Activated naive CD4-positive, alpha-beta T cell treated with anti-CD3 and anti-CD28 coated beads for 36 hours (primary cell): ENCODE results near the gene SPG7. TPM values are rescaled to one million over a fixed set of nuclear protein-coding genes. Genes with fewer than 3 reads are reported as not detected.

Experiments used
- CTCF ChIA-PET: fragments of 350-600 bp; sonication (Branson Sonifier 250); formaldehyde crosslinking; loops from one replicate; lab custom pipeline; 2021; ENCODE audit warnings: antibody characterized with exemption; lab: Charles Lee
- DNase-seq: peaks from one replicate; pipeline ENCODE4 v3.0.0-alpha.2; 2020
- H3K27ac Mint-ChIP-seq: one replicate; pipeline ENCODE4 v1.8.0; 2021; ENCODE audit warnings: mild to moderate bottlenecking, mixed read lengths
- H3K27me3 Mint-ChIP-seq: one replicate; pipeline ENCODE4 v1.8.0; 2021; ENCODE audit warnings: low read depth, mixed read lengths
- H3K36me3 Mint-ChIP-seq: one replicate; pipeline ENCODE4 v1.8.0; 2021; ENCODE audit warnings: low read depth, mixed read lengths
- H3K4me1 Mint-ChIP-seq: one replicate; pipeline ENCODE4 v1.8.0; 2021; ENCODE audit warnings: low read depth, mixed read lengths
- H3K4me3 Mint-ChIP-seq: one replicate; pipeline ENCODE4 v1.8.0; 2021; ENCODE audit warnings: mild to moderate bottlenecking, moderate library complexity, mixed read lengths
- H3K9me3 Mint-ChIP-seq: one replicate; pipeline ENCODE4 v1.8.0; 2021; ENCODE audit warnings: mixed read lengths
- intact Hi-C: fragments of 100-400 bp; cut with micrococcal nuclease; formaldehyde crosslinking; loops from one replicate; pipeline ENCODE4 v1.15.1; 2023
- total RNA-seq, 2 experiments: library from RNA; stranded (reverse); gene quantifications; one replicate each; pipeline ENCODE4 v1.2.3, GENCODE V29; 2021

Gene SPG7
- total RNA-seq, 2 experiments from 2014 or later, result 62.4 to 67.7 TPM

DNA sequence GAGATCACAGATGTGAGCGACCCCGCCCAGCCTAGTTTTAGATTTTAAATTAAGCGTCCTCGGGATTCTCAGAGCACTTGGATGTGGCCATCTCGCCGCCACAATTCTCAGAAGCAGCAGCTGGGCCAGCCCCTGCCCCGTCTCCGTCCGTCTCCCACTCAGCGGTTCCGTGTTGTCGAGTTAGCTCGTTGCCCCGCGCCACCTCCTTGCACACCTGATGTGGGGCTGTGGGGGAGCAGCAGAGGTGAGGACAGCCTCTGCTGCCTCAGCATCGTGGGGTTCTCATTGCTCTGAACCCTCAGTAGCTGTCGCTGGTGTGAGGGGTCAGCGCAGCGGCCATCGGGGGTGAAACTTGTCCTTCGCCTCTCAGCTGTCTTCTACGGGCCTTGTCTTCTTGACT, 44.1 kb downstream of the SPG7 start:
- CTCF ChIA-PET, result interaction anchor here (1.7 kb wide), 1 partner anchor 14 kb away, joined by 4 read pairs; no protein-coding TSS in a partner anchor
- Mint-ChIP-seq H3K27ac (no peak overlapping the region), H3K4me1 (peaks cover 22% of the 10 kb centered on the region), H3K4me3 (no peak overlapping the region), H3K9me3 (no peaks in the 10 kb centered on the region), H3K36me3 (peaks cover 8% of the 10 kb centered on the region), H3K27me3 (no peaks in the 10 kb centered on the region)
- DNase-seq, result no peak
- intact Hi-C loops, result no loop called here

DNA sequence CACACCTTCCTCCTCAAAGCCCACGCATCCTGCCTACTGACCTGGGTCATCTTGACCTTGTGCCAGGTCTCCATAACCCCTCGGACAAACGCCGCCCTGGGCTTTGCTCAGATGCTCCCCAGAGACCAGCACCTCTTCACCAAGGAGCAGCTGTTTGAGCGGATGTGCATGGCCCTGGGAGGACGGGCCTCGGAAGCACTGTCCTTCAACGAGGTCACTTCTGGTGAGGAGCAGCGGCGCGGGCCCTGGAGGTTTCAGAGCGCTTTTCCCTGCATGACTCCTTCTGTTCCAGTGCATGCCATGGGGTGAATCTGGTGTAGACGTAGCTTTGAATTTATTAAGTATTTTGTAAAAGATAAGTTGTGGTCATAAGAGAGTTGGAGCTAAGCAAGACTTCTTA, 44.7 kb downstream of the SPG7 start:
- intact Hi-C loops, result no loop called here
- Mint-ChIP-seq H3K9me3 (no peaks in the 10 kb centered on the region), H3K27ac (no peak overlapping the region), H3K4me3 (no peak overlapping the region), H3K27me3 (no peaks in the 10 kb centered on the region), H3K4me1 (peaks cover 26% of the 10 kb centered on the region), H3K36me3 (peaks cover 11% of the 10 kb centered on the region)
- CTCF ChIA-PET, result interaction anchor here (0.6 to 1.7 kb wide), 3 partner anchors 13 to 221 kb away, joined by 3 to 4 read pairs (median 3); no protein-coding TSS in a partner anchor
- no peak for DNase-seq

DNA sequence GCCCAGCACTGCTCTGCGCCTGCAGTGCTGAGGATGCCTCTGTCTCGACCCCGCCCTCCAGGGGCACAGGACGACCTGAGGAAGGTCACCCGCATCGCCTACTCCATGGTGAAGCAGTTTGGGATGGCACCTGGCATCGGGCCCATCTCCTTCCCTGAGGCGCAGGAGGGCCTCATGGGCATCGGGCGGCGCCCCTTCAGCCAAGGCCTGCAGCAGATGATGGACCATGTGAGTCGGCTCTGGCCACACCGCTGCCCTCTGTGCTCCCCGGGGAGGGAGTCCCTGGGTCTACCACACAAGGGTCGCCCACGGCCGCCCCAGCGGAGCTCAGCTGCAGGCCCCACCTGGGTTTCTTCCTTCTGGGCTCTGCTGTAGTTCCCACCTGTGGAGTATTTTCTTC, 45.5 kb downstream of the SPG7 start:
- CTCF ChIA-PET, result interaction anchor here (1.7 kb wide), 1 partner anchor 12 kb away, joined by 4 read pairs; no protein-coding TSS in a partner anchor
- H3K36me3 Mint-ChIP-seq, result peaks cover 8% of the 10 kb centered on the region

DNA sequence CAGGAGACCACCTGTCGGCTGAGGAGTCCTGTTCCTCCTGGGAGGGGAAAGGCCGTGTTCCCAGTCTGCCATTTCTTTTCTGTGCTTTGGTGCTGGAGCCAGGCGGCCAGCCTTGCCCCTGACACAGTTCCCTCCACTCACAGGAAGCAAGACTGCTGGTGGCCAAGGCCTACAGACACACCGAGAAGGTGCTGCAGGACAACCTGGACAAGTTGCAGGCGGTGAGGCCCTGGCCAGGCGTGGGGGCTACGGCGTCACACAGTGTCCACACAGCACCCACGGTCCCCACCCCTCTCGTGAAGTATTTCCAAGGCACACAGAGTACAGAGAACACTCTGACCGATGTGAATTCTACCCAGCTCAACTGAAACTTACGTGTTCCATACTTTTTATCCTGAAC, 46.1 kb downstream of the SPG7 start:
- intact Hi-C loops, result no loop called here
- Mint-ChIP-seq H3K4me3 (no peak overlapping the region), H3K4me1 (peaks cover 12% of the 10 kb centered on the region), H3K36me3 (peaks cover 5% of the 10 kb centered on the region), H3K27ac (no peak overlapping the region), H3K27me3 (no peaks in the 10 kb centered on the region), H3K9me3 (no peaks in the 10 kb centered on the region)
- DNase-seq, result no peak
- CTCF ChIA-PET, result interaction anchor here (0.8 kb wide), 1 partner anchor 686 kb away, joined by 3 read pairs; no protein-coding TSS in a partner anchor

More for the DNA sequence above, 45.5 kb downstream of the SPG7 start:
- H3K4me3 Mint-ChIP-seq, result no peak overlapping the region
- H3K27ac Mint-ChIP-seq, result no peak overlapping the region
- no peaks in the 10 kb centered on the region for H3K27me3 Mint-ChIP-seq
- H3K9me3 Mint-ChIP-seq, result no peaks in the 10 kb centered on the region
- DNase-seq, result no peak
- intact Hi-C loops, result no loop called here
- peaks cover 18% of the 10 kb centered on the region for H3K4me1 Mint-ChIP-seq

DNA sequence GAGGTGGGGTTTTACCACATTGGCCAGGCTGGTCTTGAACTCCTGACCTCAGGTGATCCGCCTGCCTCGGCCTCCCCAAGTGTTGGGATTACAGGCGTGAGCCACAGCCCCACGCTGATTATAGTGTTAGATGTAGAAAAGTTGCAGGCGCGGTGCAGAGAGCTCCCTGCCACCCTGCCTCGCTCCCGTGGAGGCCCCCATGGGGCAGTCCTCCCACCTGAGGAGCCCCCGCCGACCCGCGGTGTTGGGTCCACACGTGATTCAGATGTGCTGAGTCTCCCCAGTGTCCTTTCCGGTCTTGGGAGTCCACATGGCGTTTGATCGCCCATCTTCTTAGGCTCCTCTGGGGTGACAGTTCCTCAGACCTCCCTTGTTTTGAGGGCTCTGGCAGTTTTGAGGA, 47.1 kb downstream of the SPG7 start:
- H3K9me3 Mint-ChIP-seq, result no peaks in the 10 kb centered on the region
- no peak for DNase-seq
- H3K27me3 Mint-ChIP-seq, result no peaks in the 10 kb centered on the region
- H3K27ac Mint-ChIP-seq, result no peak overlapping the region
- CTCF ChIA-PET, result no interaction called here
- intact Hi-C loops, result no loop called here
- H3K36me3 Mint-ChIP-seq, result peaks cover 5% of the 10 kb centered on the region
- peaks cover 10% of the 10 kb centered on the region for H3K4me1 Mint-ChIP-seq
- no peak overlapping the region for H3K4me3 Mint-ChIP-seq

DNA sequence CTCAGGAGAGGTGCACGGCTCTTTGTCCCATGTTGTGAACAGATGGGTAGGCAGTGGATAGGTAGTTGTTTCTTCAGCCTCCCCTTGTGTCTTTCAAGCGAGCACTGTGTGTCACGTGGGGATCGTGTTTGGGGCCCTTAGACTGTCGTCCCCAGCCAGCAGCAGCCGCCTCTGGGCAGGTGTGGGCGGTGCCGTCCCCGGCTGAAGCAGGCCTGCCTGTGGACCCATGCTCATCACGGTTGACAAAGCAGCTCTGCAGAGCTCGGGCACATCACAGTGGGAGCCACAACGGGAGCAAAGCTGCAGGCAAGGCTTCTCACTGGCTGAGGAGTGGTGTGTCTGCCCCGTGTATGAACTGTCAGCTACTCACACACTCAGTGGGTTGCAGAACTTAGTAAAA, 47.6 kb downstream of the SPG7 start:
- Mint-ChIP-seq H3K4me1 (peaks cover 7% of the 10 kb centered on the region), H3K9me3 (no peaks in the 10 kb centered on the region), H3K36me3 (peaks cover 7% of the 10 kb centered on the region), H3K27ac (no peak overlapping the region), H3K4me3 (no peak overlapping the region), H3K27me3 (no peaks in the 10 kb centered on the region)
- no peak for DNase-seq
- intact Hi-C loops, result loop anchor here (2.0 kb wide), 2 partner anchors 223 to 315 kb away; no protein-coding TSS in a partner anchor
- CTCF ChIA-PET, result no interaction called here

DNA sequence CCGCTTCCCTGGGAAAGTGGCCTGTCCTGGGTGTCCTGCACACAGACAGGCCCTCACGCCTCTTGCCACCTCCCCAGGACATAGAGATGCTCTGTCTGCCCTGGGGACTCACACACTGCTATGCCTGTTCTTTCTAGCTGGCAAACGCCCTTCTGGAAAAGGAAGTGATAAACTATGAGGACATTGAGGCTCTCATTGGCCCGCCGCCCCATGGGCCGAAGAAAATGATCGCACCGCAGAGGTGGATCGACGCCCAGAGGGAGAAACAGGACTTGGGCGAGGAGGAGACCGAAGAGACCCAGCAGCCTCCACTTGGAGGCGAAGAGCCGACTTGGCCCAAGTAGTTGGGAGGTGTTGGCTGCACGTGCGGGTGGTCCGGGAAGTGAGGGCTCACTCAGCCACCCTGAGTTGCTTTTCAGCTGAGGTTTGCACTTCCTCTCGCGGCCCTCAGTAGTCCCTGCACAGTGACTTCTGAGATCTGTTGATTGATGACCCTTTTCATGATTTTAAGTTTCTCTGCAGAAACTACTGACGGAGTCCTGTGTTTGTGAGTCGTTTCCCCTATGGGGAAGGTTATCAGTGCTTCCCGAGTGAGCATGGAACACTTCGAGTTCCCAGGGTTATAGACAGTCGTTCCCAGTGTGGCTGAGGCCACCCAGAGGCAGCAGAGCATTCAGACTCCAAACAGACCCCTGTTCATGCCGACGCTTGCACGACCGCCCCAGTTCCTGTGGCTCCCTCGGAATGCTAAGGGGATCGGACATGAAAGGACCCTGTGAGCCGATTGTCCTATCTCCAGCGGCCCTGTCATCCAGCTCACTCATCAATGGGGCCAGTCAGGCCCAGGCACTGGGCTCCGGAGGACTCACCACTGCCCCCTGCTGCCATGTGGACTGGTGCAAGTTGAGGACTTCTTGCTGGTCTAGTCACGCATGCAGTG, 48.8 kb downstream of the SPG7 start:
- Mint-ChIP-seq H3K36me3 (peaks cover 16% of the 10 kb centered on the region), H3K4me3 (peak overlapping the region; percentile 17), H3K27ac (no peak overlapping the region), H3K9me3 (no peaks in the 10 kb centered on the region), H3K4me1 (peaks cover 11% of the 10 kb centered on the region), H3K27me3 (no peaks in the 10 kb centered on the region)
- intact Hi-C loops, result loop anchor here (2.0 kb wide), 2 partner anchors 224 to 316 kb away; no protein-coding TSS in a partner anchor
- CTCF ChIA-PET, result interaction anchor here (0.6 to 2.9 kb wide), 6 partner anchors 8 to 113 kb away, joined by 3 to 17 read pairs (median 3); partner anchors contain the start of gene CPNE7
- peak; percentile 92 for DNase-seq

DNA sequence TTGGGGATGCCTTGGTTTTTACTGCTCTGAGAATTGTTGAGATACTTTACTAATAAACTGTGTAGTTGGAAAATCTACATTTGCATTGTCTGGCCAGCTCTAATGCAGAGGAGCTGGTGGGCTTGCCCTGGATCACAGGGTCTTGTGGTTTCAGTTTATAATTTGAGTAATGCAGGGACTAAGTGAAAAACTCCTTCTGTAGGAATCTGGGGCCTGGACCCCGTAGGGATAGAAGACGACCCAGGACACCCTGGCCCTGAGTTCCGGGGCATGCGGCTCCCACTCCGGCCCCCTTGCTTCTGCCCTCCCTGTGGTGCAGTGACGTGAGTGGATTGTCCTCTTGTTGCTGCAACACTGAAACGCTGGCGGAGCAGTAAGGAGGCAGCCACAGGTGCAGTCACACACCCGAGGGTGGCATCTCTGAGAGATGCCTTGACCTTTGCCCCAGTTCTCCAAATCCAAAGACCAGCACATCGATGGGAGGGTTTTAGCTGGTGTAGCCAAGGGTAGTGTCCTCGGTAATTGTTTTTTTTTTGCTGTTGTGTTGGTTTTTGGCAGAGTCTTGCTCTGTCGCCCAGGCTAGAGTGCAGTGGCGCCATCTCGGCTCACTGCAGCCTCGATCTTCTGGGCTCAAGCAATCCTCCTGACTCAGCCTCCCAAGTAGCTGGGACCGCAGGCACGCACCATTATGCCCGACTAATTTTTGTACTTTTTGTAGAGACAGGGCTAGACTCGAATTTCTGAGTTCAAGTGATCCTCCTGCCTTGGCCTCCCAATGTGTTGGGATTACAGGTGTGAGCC, 49.7 kb downstream of the SPG7 start:
- no peaks in the 10 kb centered on the region for H3K9me3 Mint-ChIP-seq
- peaks cover 20% of the 10 kb centered on the region for H3K4me1 Mint-ChIP-seq
- no peaks in the 10 kb centered on the region for H3K27me3 Mint-ChIP-seq
- intact Hi-C loops, result loop anchor here (2.0 kb wide), 2 partner anchors 225 to 317 kb away; no protein-coding TSS in a partner anchor
- no peak for DNase-seq
- H3K4me3 Mint-ChIP-seq, result peak overlapping the region; percentile 17
- H3K27ac Mint-ChIP-seq, result no peak overlapping the region
- peaks cover 25% of the 10 kb centered on the region for H3K36me3 Mint-ChIP-seq
- CTCF ChIA-PET, result interaction anchor here (1.0 to 2.9 kb wide), 7 partner anchors 9 to 310 kb away, joined by 3 to 17 read pairs (median 3); partner anchors contain the start of gene CPNE7

DNA sequence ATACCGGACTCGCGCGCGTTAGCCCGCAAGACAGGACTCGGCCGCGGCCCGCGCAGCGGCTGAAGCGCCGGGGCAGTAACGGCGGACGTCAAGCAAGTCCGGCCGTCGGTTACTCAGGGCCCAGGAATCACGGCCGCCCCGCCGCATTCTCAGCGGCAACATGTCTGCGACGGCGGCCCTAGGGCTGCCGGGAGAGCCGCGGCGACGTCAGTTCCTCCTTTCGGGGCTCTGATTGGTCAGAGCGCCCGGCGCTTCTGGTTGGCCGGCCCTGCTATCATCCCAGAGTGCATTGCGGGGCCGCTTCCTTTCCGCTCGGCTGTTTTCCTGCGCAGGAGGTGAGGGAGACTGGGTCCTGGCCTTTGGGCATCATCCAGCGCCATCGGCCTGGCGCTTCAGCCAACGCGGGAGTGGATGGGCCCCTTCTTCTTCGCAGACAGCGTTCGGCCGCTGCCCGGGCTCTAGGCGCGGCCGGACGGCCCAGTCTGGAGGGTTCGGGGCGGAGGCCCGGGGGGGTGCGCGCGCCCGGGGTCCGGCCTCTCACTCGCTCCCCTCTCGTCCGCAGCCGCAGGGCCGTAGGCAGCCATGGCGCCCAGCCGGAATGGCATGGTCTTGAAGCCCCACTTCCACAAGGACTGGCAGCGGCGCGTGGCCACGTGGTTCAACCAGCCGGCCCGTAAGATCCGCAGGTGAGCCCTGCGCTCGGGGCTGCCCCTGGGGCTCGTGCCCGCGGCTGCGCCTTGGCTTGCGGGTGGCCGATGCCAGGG, 52.4 kb downstream of the SPG7 start, which contains the start of gene RPL13:
RPL13 (plus strand) TSS at position 305 of the 764 bp plus-strand sequence; CDS start at position 583, 278 bp downstream.
- Mint-ChIP-seq H3K4me1 (peaks cover 46% of the 10 kb centered on the region), H3K27ac (peak within 1 kb of the TSS; percentile 98), H3K4me3 (peak within 1 kb of the TSS; percentile 97), H3K9me3 (no peaks in the 10 kb centered on the region), H3K27me3 (no peaks in the 10 kb centered on the region), H3K36me3 (peaks cover 41% of the 10 kb centered on the region)
- CTCF ChIA-PET, result no interaction called here
- peak; percentile 96 for DNase-seq
- intact Hi-C loops, result loop anchor here (1.0 to 2.0 kb wide), 5 partner anchors 52 to 703 kb away; partner anchors contain the start of genes ANKRD11, SPG7 and TRAPPC2L

DNA sequence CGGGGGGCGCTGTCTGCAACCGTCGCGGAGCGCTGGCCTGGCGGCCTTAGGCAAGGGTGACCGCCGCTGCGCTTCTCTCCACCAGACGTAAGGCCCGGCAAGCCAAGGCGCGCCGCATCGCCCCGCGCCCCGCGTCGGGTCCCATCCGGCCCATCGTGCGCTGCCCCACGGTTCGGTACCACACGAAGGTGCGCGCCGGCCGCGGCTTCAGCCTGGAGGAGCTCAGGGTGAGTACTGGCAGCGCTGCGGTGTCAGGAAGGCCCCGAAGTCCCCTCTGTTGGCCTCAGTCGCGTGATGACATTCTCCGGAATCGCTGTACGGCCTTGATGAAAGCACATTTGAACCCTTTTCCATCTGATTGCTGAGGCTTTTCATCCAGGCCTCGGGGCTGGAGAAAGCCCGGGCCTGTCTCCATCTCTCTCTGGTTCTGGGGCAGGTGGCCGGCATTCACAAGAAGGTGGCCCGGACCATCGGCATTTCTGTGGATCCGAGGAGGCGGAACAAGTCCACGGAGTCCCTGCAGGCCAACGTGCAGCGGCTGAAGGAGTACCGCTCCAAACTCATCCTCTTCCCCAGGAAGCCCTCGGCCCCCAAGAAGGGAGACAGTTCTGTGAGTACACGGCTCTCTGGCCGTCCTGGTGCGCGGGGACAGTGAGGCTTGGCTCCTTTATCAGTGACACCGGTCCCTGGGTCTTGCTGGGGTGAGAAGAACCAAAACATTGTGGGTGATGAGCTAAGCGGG, 53.1 kb downstream of the SPG7 start:
- Mint-ChIP-seq H3K27ac (peak overlapping the region; percentile 84), H3K27me3 (no peaks in the 10 kb centered on the region), H3K4me1 (peaks cover 51% of the 10 kb centered on the region), H3K9me3 (no peaks in the 10 kb centered on the region), H3K4me3 (peak overlapping the region; percentile 97), H3K36me3 (peaks cover 41% of the 10 kb centered on the region)
- CTCF ChIA-PET, result no interaction called here
- DNase-seq, result no peak
- intact Hi-C loops, result loop anchor here (2.0 kb wide), 1 partner anchor 315 kb away; no protein-coding TSS in a partner anchor
